SK-N-MC (cell line): Measurements from ENCODE around the gene NPRL2.

ENCODE experiments used
- EZH2 ChIP-seq: fragments of 200-600 bp; sonication (generic); IDR thresholded peaks from one replicate; pipeline ENCODE4 v1.6.1; 2017; ENCODE audit warnings: antibody characterized with exemption
- FOXP2 ChIP-seq: optimal IDR thresholded peaks from 2 replicates; pipeline ENCODE3; 2011; ENCODE audit warnings: mild to moderate bottlenecking, moderate library complexity; ENCODE audit not compliant: insufficient read depth; ENCODE audit errors: extremely low read length, control extremely low read depth
- POLR2AphosphoS5 ChIP-seq: IDR thresholded peaks from 2 replicates; pipeline ENCODE4 v1.6.1; 2012; ENCODE audit warnings: mild to moderate bottlenecking, low read depth, low read length, borderline replicate concordance

DNA sequence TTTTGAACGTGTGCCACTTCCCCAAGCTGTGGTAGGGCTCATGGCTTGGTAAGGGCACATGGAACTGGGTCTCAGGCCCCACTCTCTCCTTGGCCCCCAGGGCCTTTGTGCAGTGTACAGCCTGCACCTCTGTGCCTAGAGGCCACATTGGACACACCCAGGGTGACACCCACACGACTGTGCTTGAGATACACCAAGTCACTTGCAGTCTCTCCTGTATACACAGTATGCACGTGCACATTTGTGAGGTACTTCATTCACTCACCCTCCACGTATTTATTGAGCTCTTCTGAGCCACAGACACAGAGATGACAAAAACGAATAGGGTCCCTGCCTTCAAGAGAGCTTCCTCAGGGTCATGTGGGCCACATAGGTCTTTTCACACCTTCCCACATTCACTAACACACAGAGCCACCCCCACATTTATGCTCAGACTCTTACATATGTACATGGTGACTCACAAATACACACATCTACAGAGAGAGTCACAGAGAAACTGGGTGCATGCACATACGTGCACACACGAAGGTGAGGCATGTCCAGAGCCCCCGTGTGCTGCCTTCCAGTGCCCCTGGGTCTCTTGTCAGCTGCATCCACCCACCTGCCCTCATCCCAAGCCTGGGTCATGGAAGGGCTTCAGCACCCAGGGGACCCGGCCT lies 18.6 kb upstream of the NPRL2 start:
- TF ChIP-seq EZH2 (no peak), POLR2AphosphoS5 (no peak), FOXP2 (no peak)
